ENCODE data around the gene OVOL1.
"Not testable (repeated sequence)": the region's sequence is repeated elsewhere in the genome, so short reads cannot be mapped to it uniquely, and the experiment has no call there.

The OVOL1 gene

DNA sequence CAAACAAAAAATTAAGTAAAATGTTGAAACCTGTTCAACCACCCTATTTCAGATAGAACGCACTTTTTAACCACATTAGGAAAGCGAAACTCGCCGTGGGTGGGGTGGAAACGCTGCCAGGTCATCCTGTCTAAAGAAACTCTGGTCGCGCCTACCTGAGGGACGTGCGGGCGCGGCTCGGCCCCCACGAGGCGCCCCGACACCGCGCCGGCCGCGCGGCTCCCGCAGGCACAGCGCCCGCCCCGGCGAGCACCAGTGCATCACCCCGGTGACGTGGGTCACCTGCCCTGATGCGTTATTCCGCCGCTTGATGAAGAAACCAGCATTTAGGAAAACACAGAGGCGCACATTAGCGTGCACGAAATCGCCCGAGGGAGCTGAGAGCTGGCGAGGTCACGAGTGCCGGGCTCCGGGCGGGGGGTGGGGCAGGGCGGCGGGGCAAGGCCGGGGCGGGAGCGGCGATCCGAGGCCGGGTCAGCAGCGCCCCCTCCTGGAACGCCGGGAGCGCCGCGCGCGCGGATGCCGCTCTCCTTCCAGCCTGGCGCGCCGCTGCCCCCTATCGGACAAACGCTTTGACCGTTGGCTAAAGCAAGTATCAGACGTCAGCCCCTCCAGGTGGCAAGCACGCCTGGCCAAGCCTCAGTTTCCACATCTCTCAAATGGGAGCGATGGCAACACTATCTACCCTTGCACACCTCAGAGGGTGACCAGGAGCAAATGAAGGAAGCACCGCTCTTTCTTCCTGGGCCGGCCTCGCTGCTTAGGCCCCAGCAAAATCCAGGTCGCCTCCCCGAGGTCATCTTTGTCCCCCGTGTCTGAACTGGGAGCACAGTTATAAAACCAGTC is 31.2 kb downstream of the OVOL1 start:
- DNase-seq, result peak; percentile 93

DNA sequence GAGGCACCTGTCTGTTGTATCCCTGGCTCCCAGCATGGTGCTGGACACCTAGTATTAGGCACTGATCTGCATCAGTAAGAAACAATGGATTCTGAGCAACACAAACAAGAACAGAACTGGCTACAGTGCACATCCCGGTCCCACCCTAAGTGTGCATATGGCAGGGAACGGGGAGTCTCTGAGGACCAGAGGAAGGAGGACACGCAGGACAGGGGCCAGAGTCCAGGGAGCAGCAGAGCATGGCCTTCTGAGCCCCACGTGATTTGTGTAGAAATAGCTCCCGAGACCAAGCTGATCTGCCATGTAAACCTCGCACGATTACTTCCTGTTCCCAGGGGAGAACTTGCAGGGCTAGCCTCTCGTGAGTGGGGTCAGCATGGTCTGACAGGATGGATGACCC is 34.2 kb downstream of the OVOL1 start:
- no peak for DNase-seq

DNA sequence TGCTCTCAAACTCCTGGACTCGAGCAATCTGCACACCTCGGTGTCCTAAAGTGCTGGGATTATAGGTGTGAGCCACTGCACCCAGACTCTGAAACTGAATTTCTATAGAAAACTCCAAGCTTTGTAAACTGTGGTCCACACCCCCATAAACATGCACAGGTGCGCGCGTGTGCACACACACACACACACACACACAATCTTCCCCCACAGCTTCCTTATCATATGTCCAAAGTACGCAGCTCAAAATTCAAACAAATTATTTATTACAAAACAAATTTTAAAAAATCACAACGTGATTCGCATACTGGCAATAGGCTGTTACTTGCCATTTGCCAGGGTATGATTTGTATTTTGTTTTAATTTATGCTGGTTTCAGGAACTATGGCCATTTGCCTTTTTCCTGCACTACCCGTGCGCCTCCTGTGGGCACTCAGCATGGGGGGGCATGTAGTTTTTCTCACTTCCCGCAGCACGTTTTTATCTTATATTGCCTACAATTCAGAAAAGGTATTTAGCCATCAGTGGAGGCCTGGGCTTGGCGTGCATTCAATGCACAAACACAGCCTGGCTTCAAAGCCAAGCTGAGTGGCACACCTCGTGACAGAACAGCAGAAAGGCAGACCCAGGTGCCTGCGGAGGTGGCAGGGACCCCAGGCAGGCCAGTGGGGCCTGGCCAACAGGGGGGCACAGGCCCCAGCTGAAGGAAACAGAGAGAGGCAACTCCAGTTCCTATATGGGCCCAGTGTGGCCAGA is 36.1 kb downstream of the OVOL1 start:
- DNase-seq, result no peak

DNA sequence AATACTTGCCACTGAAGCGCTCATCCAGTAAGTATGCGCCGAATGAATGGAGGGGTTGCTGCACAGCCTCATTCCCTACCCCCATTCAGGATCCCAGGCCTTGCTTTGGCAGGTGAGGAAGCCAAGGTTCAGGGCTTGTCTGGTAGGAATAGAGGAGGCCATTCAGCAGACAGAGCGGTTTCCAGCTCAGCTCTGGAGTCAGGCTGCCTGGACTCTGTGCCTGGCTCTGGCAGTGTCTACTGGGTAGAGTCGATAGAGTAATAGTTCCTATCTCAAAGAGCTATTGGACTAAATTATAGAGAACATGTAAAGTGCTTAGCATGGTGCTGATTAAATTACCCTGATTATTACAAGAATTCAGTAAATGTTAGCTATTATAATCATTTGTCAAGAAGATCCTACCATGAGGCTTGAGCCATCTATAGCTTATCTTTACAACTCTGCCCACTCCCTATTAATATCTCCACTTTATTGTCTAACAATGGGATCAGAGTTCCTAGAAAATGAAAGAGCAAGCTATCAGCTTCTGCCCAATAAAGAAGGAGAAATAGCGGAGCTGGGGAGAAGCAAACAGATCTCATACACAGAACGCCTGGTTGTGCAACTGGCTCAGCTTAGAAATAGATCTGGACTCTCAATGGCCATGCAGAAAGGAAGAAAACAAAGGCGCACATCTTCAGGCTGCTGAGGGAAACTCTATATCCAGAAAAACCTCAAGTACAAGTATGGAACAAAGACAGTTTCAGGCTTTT is 40.3 kb downstream of the OVOL1 start:
- DNase-seq, result no peak

DNA sequence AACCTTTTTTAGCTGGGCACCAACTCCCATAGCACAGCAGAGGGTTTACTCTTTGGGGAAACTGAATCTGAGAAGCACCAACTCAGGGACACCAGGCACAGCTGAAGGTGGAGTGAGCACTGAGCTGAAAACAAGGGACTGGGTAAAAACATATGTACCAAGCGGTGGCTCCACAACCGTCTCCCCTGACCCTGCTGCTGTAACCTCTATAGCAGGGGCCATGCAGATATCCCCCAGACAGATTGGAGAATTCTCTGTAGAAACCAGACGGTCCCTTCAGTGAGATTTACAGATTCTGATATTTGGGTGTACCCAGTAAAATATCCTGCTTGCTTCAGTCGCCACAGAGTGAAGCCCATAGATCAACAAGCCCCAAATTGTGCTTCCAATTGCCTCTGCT is 42.6 kb downstream of the OVOL1 start:
- no peak for DNase-seq

DNA sequence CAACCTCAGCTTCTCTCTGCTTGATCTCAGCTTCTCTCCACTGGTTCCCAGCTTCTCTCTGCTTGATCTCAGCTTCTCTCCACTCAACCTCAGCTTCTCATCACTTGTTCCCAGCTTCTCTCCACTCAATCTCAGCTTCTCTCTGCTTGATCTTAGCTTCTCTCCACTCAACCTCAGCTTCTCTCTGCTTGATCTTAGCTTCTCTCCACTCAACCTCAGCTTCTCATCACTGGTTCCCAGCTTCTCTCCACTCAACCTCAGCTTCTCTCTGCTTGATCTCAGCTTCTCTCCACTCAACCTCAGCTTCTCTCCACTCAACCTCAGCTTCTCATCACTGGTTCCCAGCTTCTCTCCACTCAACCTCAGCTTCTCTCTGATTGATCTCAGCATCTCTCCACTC is 45.4 kb downstream of the OVOL1 start:
- not testable (repeated sequence) for DNase-seq

DNA sequence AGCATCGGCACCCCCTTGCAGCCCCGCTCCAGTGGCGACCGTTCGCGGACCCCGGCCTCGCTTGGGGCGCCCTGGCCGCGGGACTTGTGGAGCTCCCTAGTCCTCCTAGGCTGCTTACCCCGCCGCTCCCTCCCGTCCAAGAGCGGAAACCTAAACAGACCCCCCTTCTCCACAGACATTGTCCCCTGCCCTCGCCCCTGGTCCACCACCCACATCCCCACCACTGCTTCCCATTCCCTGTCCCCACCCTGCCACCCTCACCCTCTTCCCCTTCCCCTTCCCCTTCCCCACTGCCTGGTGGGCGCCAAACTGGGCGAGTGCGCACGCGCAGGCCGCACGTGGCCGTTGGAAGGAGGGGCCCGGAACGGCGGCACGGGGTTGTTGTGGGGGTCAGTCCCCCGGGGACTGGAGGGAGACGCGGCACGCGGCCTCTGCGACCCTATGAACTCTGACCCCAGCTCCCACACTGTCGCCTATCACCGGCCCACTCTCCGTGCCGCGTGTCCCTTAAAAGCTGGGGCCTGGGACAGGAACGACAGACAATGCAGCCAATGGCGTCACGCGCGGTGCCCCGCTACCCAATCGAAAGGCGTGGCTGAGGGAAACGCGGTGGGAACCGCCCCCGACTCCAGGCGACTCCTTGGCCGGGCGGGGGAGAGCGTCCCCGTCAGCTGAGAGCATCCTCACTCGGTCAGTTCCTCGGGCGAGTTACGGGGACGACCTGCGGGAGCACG is 46.6 kb downstream of the OVOL1 start, which contains the start of gene SNX32:
Gene SNX32 (plus strand): TSS at position 667 of the 734 bp plus-strand sequence. CDS start 103 bp downstream, outside the sequence.
- DNase-seq, result peak; percentile 89

DNA sequence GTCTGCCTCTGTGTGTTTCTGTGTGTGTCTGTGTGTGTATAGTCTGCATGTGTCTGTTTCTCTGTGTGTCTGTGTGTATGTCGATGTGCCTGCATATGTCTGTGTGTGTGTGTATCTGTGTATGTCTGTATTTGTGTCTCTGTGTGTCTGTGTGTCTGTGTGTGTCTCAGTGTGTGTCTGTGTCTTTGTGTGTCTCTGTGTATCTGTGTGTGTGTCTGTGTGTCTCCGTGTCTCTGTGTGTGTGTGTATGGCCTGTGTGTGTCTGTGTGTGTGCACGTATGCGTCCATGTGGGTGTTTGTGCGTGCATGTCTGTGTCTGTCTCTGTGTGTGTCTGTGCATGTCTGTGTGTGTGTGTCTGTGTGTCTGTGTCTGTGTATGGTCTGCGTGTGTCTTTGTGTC is 47.3 kb downstream of the OVOL1 start:
- DNase-seq, result no peak

DNA sequence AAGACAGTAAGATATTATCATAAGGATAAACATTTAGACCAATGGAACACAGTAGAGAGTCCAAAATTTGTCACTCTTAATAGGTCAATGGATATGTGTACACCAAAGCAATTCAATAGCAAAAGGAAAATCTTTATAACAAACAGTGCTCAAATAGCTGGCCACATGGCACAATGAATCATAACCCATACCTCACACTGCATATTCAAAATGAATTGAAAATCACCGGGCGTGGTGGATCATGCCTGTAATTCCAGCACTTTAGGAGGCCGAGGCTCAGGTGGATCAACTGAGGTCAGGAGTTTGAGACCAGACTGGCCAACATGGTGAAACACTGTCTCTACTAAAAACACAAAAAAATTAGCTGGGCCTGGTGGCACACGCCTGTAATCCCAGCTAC is 55.3 kb downstream of the OVOL1 start:
- DNase-seq, result no peak

DNA sequence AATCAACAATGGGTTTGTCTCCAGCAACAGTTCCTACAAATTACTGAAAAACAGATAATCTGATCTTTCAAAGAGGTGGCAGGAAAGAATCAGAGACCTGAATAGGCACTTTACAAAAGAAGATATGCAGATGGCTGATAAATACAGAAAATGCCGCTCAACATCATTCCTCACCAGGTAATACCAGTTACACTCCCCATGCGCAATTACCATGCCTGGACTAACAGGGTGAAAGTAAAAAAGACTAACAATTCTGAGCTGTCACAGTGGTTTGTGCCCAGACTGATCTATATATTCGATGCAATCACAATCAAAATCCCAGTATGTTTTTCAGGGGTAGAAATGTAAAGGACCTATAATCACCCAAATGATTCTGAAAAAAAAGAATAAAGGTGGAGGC is 56.9 kb downstream of the OVOL1 start:
- DNase-seq, result no peak

DNA sequence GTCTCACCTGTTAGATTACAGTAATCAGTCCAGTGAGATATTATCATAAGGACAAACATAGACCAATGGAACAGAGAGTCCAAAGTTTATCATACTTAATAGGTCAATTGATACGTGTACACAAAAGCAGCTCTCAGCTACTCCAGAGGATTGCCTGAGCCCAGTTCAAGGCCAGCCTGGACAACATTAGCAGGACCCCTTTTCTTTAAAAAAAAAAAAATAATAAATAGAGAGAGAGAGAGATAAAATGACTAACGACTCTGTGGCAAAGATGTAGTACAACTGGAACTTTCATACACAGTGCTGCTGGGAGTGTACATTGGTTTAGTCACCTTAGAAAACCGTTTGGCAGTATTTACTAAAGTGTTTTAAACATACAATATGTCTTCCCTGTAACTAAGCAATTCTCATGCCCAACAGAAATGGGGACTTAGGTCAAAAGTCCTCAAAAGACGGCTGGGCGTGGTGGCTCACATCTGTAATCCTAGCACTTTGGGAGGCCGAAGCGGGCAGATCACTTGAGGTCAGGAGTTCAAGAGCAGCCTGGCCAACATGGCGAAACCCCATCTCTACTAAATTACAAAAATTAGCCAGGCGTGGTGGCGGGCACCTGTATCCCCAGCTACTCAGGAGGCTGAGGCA is 57.5 kb downstream of the OVOL1 start:
- no peak for DNase-seq

Data from DMS53 (cell line).